Vagina (tissue), 2 donors: ENCODE data around the gene ST7.
"Not testable (repeated sequence)": the region's sequence is repeated elsewhere in the genome, so short reads cannot be mapped to it uniquely, and the experiment has no call there.

Experiments
- POLR2A ChIP-seq, 2 donors: fragments of 450-650 bp; IDR thresholded peaks; one replicate each; pipeline ENCODE4 v1.6.1; 2017; ENCODE audit warnings: antibody characterized with exemption in 2 of 2, mild to moderate bottlenecking in 2 of 2, moderate library complexity in 2 of 2
- POLR2AphosphoS5 ChIP-seq, 2 donors: sonication (generic); formaldehyde crosslinking; IDR thresholded peaks; one replicate each; pipeline ENCODE4 v1.9.0; 2017; ENCODE audit warnings: antibody characterized with exemption in 2 of 2, mild to moderate bottlenecking in 2 of 2, low read depth in 1 of 2; ENCODE audit not compliant: insufficient read depth in 1 of 2
- TF ChIP-seq, protein P1 (sequence below), 3 experiments: fragments of 450-650 bp in 2 of 3; fragments of 200-600 bp in 1 of 3; sonication (generic) in 1 of 3; IDR thresholded peaks; one replicate each; pipeline ENCODE4 v1.5.1; 2017 to 2019; ENCODE audit warnings: antibody characterized with exemption in 3 of 3, mild to moderate bottlenecking in 2 of 3, moderate library complexity in 2 of 3

DNA sequence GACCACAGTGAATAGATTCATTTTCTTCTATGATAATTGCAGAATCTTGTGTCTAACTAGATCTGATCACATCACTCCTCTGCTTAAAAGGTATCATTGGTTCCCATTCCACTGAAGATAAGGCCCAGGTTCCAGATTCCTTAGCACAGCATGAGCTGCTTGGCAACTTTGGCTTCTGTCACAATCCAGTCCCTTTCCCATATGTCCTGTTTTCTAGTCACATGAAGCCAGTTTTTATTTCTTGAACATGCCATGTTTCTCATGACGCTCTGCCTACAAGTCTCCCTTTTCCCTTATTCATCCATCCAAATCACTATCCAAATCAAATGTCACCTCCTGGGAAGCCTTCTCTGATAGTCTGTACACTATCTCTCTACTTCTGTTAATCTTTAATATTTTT, 167.0 kb downstream of the ST7 start:
- TF ChIP-seq, protein P1, sequence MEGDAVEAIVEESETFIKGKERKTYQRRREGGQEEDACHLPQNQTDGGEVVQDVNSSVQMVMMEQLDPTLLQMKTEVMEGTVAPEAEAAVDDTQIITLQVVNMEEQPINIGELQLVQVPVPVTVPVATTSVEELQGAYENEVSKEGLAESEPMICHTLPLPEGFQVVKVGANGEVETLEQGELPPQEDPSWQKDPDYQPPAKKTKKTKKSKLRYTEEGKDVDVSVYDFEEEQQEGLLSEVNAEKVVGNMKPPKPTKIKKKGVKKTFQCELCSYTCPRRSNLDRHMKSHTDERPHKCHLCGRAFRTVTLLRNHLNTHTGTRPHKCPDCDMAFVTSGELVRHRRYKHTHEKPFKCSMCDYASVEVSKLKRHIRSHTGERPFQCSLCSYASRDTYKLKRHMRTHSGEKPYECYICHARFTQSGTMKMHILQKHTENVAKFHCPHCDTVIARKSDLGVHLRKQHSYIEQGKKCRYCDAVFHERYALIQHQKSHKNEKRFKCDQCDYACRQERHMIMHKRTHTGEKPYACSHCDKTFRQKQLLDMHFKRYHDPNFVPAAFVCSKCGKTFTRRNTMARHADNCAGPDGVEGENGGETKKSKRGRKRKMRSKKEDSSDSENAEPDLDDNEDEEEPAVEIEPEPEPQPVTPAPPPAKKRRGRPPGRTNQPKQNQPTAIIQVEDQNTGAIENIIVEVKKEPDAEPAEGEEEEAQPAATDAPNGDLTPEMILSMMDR (IDR thresholded peaks at IDR 0.05), result not testable (repeated sequence)
- TF ChIP-seq POLR2AphosphoS5 (IDR thresholded peaks at IDR 0.05; ENCODE audit: insufficient read depth in 1 of 2, low read depth in 1 of 2); POLR2A (IDR thresholded peaks at IDR 0.05): not testable (repeated sequence)
